Smooth muscle cell (in vitro differentiated cells): ENCODE data around the gene LRP1B. TPM values are rescaled to one million over a fixed set of nuclear protein-coding genes. Genes with fewer than 3 reads are reported as not detected.

ENCODE experiments used
- DNase-seq: peaks from one replicate; lab custom pipeline; 2025; ENCODE audit not compliant: unreplicated experiment; lab: John Stamatoyannopoulos, UW
- H2AFZ ChIP-seq: fragments of 200-600 bp; sonication (generic); 2 replicates; pipeline ENCODE4 v1.6.0; 2016; ENCODE audit warnings: antibody characterized with exemption, low read depth, mild to moderate bottlenecking
- H3F3A ChIP-seq: fragments of 200-600 bp; sonication (generic); 2 replicates; pipeline ENCODE4 v1.6.0; 2017; ENCODE audit warnings: antibody characterized with exemption, low read depth
- H3K27ac ChIP-seq: fragments of 200-600 bp; sonication (generic); 2 replicates; pipeline ENCODE4 v1.5.1; 2016; ENCODE audit warnings: low read depth, mild to moderate bottlenecking
- H3K27me3 ChIP-seq: fragments of 200-600 bp; sonication (generic); 2 replicates; pipeline ENCODE4 v1.6.1; 2016; ENCODE audit warnings: low read depth, mild to moderate bottlenecking
- H3K36me3 ChIP-seq: fragments of 200-600 bp; sonication (generic); 2 replicates; pipeline ENCODE4 v1.5.1; 2016; ENCODE audit warnings: low read depth
- H3K4me1 ChIP-seq: fragments of 200-600 bp; sonication (generic); 2 replicates; pipeline ENCODE4 v1.5.1; 2016; ENCODE audit warnings: low read depth
- H3K4me2 ChIP-seq: fragments of 200-600 bp; sonication (generic); 2 replicates; pipeline ENCODE4 v1.6.0; 2016; ENCODE audit warnings: mild to moderate bottlenecking
- H3K4me3 ChIP-seq: fragments of 200-600 bp; sonication (generic); 2 replicates; pipeline ENCODE4 v1.5.1; 2016; ENCODE audit warnings: mild to moderate bottlenecking
- H3K79me2 ChIP-seq: fragments of 200-600 bp; sonication (generic); 2 replicates; pipeline ENCODE4 v1.6.0; 2016; ENCODE audit warnings: low read depth, mild to moderate bottlenecking
- H3K9ac ChIP-seq: fragments of 200-600 bp; sonication (generic); 2 replicates; pipeline ENCODE4 v1.6.0; 2016; ENCODE audit warnings: low read depth
- H3K9me3 ChIP-seq: fragments of 200-600 bp; sonication (generic); replicated peaks from 2 replicates; pipeline ENCODE4 v1.5.1; 2016; ENCODE audit warnings: low read depth
- H4K20me1 ChIP-seq: fragments of 200-600 bp; sonication (generic); 2 replicates; pipeline ENCODE4 v1.6.0; 2016; ENCODE audit warnings: low read depth
- CTCF ChIP-seq: fragments of 200-600 bp; sonication (generic); IDR thresholded peaks from 2 replicates; pipeline ENCODE4 v1.5.1; 2017; ENCODE audit warnings: borderline replicate concordance, mild to moderate bottlenecking, antibody characterized with exemption; ENCODE audit not compliant: insufficient read depth, poor library complexity, severe bottlenecking
- WGBS: methylation state at CpG from one replicate; pipeline ENCODE4 v1.1.7; 2016; ENCODE audit warnings: low lambda C conversion rate; 5-methylcytosine and 5-hydroxymethylcytosine counted together
- polyA plus RNA-seq: library from polyadenylated mRNA; unstranded; fragments of >200 nt; fragmentation: Nextera tagmentation; extraction: Ambion mirVana; gene quantifications from 2 replicates; pipeline ENCODE4 v1.2.1, GENCODE V29; 2016
- total RNA-seq: library from RNA; depleted of rRNA; stranded (reverse); fragments of >200 nt; gene quantifications from 2 replicates; pipeline ENCODE4 v1.2.3, GENCODE V29; 2014

Gene LRP1B
- total and polyA plus RNA-seq, 2 experiments from 2014 or later = 0.08 to 2.9 TPM

- H3K4me1 ChIP-seq = no peaks in the 10 kb centered on the region
- no peak overlapping the region for H2AFZ ChIP-seq
- H3K4me3 ChIP-seq = no peak overlapping the region
- no peak overlapping the region for H3K9ac ChIP-seq
- no peak for DNase-seq
- TF ChIP-seq CTCF = no peak
- no peaks in the 10 kb centered on the region for H3K9me3 ChIP-seq
- no peaks in the 10 kb centered on the region for H3F3A ChIP-seq
- no peak overlapping the region for H3K4me2 ChIP-seq
- H3K36me3 ChIP-seq = no peaks in the 10 kb centered on the region
- H4K20me1 ChIP-seq = no peaks in the 10 kb centered on the region
- H3K27me3 ChIP-seq = no peaks in the 10 kb centered on the region
- H3K27ac ChIP-seq = no peak overlapping the region
- H3K79me2 ChIP-seq = no peaks in the 10 kb centered on the region
These were observed 1355.4 kb downstream of the LRP1B start for GRCh38 chr2:140775411-140775810.

- Histone ChIP-seq H3K4me1 (no peaks in the 10 kb centered on the region), H3K9ac (no peak overlapping the region), H3K27me3 (no peaks in the 10 kb centered on the region), H2AFZ (no peak overlapping the region), H3K79me2 (no peaks in the 10 kb centered on the region), H3K4me2 (no peak overlapping the region), H3K36me3 (no peaks in the 10 kb centered on the region), H3K4me3 (no peak overlapping the region), H3F3A (no peaks in the 10 kb centered on the region), H4K20me1 (no peaks in the 10 kb centered on the region), H3K27ac (no peak overlapping the region), H3K9me3 (no peaks in the 10 kb centered on the region)
- DNase-seq = no peak
- WGBS = 94% methylated on average over 1 of the region's 1 CpG
- TF ChIP-seq CTCF = no peak
These were observed 1360.2 kb downstream of the LRP1B start for GRCh38 chr2:140770645-140771044.

- Histone ChIP-seq H3K27me3 (no peaks in the 10 kb centered on the region), H3K9ac (no peak overlapping the region), H3K4me1 (no peaks in the 10 kb centered on the region), H2AFZ (no peak overlapping the region), H3K4me2 (no peak overlapping the region), H3K27ac (no peak overlapping the region), H3F3A (no peaks in the 10 kb centered on the region), H3K79me2 (no peaks in the 10 kb centered on the region), H3K36me3 (no peaks in the 10 kb centered on the region), H4K20me1 (no peaks in the 10 kb centered on the region), H3K9me3 (no peaks in the 10 kb centered on the region), H3K4me3 (no peak overlapping the region)
- WGBS = 85% methylated on average over 2 of the region's 2 CpGs
- TF ChIP-seq CTCF = no peak
- DNase-seq = no peak
These were observed 1369.0 kb downstream of the LRP1B start for GRCh38 chr2:140761807-140762206.

GRCh38 chr2:140759426-140760156 is 1371.2 kb downstream of the LRP1B start:
- Histone ChIP-seq H3K27me3 (no peaks in the 10 kb centered on the region), H3K9ac (no peak overlapping the region), H3K27ac (no peak overlapping the region), H3K9me3 (no peaks in the 10 kb centered on the region), H3F3A (no peaks in the 10 kb centered on the region), H3K79me2 (no peaks in the 10 kb centered on the region), H3K4me1 (no peaks in the 10 kb centered on the region), H2AFZ (no peak overlapping the region), H3K4me3 (no peak overlapping the region), H4K20me1 (no peaks in the 10 kb centered on the region), H3K36me3 (no peaks in the 10 kb centered on the region), H3K4me2 (no peak overlapping the region)
- no peak for TF ChIP-seq CTCF
- WGBS = 82% methylated on average over 3 of the region's 3 CpGs
- no peak for DNase-seq
